ENCODE data around the gene HS3ST3B1. TPM values are rescaled to one million over a fixed set of nuclear protein-coding genes. Genes with fewer than 3 reads are reported as not detected.
A peak's percentile ranks its signal among the peaks of the same experiment; 100 is the strongest.

Gene HS3ST3B1
- total RNA-seq, 4 donors from 2014 or later, result 4.3 to 30.1 (median 15.5) TPM

DNA sequence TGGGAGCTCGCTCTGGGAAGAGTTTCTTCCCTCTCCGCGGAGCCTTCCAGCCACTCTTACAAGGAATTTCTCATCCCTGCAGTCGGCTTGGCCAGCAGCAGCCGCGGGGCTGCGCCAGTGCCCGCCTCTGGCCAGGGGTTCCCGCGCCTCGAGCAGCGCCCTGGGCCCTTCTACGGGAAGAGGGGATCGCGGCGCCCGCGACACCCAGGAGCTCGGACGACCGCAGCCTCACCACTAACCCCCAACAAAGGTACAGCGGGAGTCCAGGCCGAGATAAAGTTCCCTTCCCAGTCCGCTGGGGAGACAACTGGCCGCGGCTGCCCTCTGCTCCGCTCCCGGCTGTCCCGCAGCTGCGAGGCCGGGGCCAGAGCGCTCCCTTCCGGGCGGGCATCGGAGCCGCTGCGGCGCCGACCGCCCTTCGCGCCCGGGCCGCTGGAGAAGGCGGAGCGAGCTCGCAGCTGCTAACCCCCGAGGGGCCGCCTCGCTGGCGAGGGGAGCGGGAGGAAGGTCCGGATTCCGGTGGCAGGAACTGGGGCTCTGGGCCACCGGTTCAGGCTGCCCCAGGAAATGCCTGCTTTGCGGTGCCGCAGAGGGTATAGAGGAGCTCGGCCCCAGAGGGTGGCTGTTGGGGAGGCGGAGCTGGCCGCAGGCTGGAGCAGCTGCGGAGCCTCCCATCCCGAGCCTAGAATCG, 3.6 kb upstream of the HS3ST3B1 start:
- 3 to 4% methylated on average over 24 to 41 of the region's 63 CpGs for WGBS, 2 donors
- peak in 1 of 2 donors; percentile 84 for DNase-seq (ENCODE audit: low spot score in 2 of 2)
- intact Hi-C loops (cut with DNase I; ENCODE audit: low total_unique reads), result no loop called here
- peak overlapping the region; percentile 15 for H3K4me3 ChIP-seq (ENCODE audit: low read depth, poor library complexity, severe bottlenecking)
- TF ChIP-seq POLR2A (IDR thresholded peaks at IDR 0.05), result no peak
- TF ChIP-seq, protein P1, sequence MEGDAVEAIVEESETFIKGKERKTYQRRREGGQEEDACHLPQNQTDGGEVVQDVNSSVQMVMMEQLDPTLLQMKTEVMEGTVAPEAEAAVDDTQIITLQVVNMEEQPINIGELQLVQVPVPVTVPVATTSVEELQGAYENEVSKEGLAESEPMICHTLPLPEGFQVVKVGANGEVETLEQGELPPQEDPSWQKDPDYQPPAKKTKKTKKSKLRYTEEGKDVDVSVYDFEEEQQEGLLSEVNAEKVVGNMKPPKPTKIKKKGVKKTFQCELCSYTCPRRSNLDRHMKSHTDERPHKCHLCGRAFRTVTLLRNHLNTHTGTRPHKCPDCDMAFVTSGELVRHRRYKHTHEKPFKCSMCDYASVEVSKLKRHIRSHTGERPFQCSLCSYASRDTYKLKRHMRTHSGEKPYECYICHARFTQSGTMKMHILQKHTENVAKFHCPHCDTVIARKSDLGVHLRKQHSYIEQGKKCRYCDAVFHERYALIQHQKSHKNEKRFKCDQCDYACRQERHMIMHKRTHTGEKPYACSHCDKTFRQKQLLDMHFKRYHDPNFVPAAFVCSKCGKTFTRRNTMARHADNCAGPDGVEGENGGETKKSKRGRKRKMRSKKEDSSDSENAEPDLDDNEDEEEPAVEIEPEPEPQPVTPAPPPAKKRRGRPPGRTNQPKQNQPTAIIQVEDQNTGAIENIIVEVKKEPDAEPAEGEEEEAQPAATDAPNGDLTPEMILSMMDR (IDR thresholded peaks at IDR 0.05), result no peak

- intact Hi-C loops (cut with DNase I; ENCODE audit: low total_unique reads), result no loop called here
- DNase-seq (ENCODE audit: low spot score in 2 of 2), result peak in 1 of 2 donors; percentile 80
- H3K4me3 ChIP-seq (ENCODE audit: low read depth, poor library complexity, severe bottlenecking), result no peak overlapping the region
- TF ChIP-seq, protein P1 (IDR thresholded peaks at IDR 0.05), result no peak
- no peak for TF ChIP-seq POLR2A (IDR thresholded peaks at IDR 0.05)
- WGBS, 2 donors, result 35 to 40% methylated on average over 24 to 42 of the region's 42 CpGs
Observed at GRCh38 chr17:14298221-14298946, 2.5 kb upstream of the HS3ST3B1 start.

GRCh38 chr17:14298947-14299279, 2.0 kb upstream of the HS3ST3B1 start:
- WGBS, 2 donors, result 22 to 23% methylated on average over 8 of the region's 8 CpGs
- intact Hi-C loops (cut with DNase I; ENCODE audit: low total_unique reads), result no loop called here
- TF ChIP-seq, protein P1 (IDR thresholded peaks at IDR 0.05), result no peak
- no peak for TF ChIP-seq POLR2A (IDR thresholded peaks at IDR 0.05)
- no peak for DNase-seq (ENCODE audit: low spot score in 2 of 2)
- no peak overlapping the region for H3K4me3 ChIP-seq (ENCODE audit: low read depth, poor library complexity, severe bottlenecking)

DNA sequence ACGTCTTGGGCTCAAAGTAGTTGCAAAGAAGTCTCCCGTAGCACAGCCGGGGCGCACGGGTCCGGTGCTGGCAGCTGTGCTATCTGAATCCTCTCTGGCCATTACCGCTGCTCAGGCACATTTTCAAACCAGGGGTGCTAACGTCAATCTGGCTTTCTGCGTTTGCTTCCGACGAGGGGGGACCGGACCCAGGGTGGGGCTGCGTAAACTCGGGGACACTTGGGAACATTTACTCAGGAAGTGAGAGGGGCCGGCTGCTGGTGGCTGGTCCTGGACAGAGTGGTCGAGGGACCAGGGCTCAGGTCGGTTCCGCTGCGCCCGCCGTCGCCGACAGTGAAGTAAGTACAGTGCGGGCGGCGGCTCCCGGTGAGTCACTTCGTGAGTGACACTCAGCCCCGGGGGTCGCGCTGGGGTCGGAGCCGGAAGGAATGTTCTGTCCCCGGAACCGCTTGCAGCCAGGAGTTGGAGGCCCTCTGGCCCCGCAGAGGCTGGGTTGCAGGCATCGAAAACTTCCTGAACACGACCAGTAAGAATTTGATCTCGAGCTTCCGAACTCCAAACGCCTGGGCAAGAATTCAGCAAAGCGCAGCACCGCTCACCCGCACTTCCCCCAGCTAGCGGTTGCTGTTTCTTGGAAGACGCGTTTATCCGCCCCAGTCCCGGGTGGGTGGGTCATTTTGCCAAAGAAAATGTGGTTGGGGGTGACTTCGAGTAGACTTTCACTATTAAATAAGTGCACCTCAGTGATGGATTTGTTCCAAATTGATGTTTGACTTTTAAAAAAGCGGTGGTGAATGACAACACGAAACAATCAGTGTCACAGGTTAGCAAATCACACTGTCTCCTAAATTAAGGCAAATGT, 1.4 kb upstream of the HS3ST3B1 start:
- H3K4me3 ChIP-seq (ENCODE audit: low read depth, poor library complexity, severe bottlenecking), result no peak overlapping the region
- intact Hi-C loops (cut with DNase I; ENCODE audit: low total_unique reads), result loop anchor here (5.0 kb wide), 1 partner anchor 702 kb away; no protein-coding TSS in a partner anchor
- DNase-seq (ENCODE audit: low spot score in 2 of 2), result peak in 1 of 2 donors; percentile 91
- TF ChIP-seq, protein P1 (IDR thresholded peaks at IDR 0.05), result no peak
- TF ChIP-seq POLR2A (IDR thresholded peaks at IDR 0.05), result no peak
- 1 to 2% methylated on average over 47 to 48 of the region's 52 CpGs for WGBS, 2 donors

GRCh38 chr17:14301279-14302090, 604 bp downstream of the HS3ST3B1 start:
- WGBS, 2 donors, result 1% methylated on average over 37 to 63 of the region's 90 CpGs
- H3K4me3 ChIP-seq (ENCODE audit: low read depth, poor library complexity, severe bottlenecking), result peak overlapping the region; percentile 50
- intact Hi-C loops (cut with DNase I; ENCODE audit: low total_unique reads), result loop anchor here (5.0 kb wide), 1 partner anchor 704 kb away; no protein-coding TSS in a partner anchor
- no peak for TF ChIP-seq POLR2A (IDR thresholded peaks at IDR 0.05)
- TF ChIP-seq, protein P1 (IDR thresholded peaks at IDR 0.05), result no peak
- peak in 1 of 2 donors; percentile 88 for DNase-seq (ENCODE audit: low spot score in 2 of 2)
